NCI-H2171 (cell line): ENCODE measurements around the gene ORC1.
A peak's percentile ranks its signal among the peaks of the same experiment; 100 is the strongest.

Experiments
- DNase-seq: peaks from one replicate; lab custom pipeline; 2025; lab: John Stamatoyannopoulos, UW

ORC1 gene

DNA sequence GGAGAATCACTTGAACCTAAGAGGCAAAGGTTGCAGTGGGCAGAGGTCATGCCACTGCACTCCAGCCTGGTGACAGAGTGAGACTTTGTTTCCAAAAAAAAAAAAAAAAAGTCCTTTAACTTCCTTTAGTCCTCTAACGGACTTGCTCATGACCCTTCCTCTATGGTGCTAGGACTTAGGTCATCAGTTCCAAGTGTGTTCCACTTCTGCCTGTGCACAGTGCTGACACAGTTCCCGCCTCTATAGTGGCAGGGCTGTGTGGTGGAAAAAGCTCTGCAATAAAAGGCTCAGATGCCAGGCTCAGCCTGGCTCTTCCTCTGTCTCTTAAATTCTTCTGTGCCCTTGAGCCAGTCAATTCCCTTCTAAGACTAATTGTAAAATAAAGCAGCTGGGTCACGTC is 60.2 kb downstream of the ORC1 start:
- DNase-seq = no peak

DNA sequence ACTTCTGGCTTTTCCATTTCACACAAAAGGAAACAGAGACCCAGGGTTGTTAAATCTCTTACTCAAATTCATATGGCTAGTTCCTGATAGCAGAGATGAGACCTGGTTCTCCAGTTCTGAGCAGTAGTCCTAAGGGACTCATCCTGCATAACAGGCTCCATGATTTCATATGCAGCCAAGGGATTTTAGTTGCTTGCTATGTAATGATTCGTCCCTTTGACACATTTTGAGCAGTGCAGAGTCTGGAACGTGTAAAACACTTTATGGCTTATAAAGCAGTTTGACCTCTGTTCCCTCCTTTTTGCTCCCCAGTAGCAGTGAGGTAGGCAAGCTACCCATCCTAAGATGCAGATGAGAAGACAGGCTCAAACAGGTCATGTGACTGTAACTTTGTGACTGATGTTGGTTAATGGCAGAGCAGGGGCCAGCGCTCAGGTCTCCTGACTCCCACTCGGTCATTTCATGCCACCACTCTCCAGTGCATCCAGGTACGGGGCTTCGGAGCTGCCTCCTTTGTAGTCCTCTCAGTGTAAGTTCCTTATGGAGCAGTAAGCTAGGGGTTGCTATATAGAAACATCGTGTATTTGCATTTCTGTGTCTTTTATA is 62.5 kb downstream of the ORC1 start:
- DNase-seq = no peak

DNA sequence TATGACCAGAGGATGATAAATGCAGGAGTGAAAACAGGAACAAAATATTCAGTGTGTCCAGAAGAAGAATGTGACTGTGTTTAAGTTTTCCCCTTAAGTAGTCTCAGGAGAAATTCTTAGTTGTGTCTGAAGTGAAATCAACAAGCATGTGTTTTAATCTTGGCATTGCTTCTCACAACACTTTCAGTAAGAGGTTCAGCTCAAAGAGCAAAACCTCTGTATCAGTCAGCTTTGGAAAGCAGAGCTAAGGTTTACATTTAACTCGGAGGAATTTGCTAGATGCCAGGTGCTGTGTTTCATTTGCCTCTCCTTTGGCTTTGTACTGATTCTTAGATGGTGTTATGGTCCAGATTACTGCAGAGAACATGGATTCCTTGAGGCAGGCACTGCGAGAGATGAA is 66.8 kb downstream of the ORC1 start:
- DNase-seq = no peak

DNA sequence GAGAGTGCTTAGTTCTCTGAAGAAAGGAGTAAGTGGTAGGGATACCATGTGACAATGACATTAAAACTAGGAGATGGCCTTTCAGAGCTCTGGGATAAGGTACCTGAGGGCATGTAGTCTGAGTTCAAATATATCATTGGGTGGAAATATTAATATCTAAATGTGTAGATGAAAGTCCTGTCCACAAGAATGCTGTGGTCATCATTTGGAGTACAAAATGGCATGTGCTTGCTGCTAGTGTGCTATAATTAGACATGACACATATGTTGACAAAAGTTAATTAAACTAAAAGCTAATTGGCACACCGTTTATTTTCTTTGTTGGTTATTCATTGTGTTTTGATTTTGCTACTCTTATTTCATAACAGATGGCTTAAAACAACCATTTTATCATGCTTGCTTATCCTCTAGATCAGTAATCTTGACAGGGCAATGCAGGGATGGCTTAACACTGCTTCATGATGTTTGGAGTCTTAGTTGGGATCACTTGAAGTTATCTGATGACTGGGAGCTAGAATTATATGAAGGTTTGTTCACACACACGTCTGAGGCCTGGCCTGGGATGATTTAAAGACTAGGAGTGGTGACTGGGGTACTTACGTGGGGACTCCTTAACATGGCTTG is 69.2 kb downstream of the ORC1 start:
- no peak for DNase-seq

DNA sequence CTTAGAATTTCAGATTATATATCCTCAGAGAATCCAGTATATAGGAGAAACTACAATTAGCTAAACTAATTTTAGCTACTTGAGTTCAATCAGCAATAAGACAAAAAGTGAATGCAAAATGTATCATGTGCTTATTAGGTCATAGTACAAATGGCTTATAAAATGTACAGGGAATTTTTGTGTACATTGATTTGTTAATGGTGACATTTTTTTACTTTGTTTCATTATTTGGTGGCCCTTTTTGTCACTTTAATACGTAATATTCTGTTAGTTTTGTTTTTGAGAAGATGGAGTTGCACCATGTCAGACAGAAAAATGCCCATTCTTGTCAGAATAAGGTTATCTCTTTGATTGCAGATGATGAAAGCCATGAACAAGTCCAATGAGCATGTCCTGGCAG is 71.8 kb downstream of the ORC1 start:
- no peak for DNase-seq

DNA sequence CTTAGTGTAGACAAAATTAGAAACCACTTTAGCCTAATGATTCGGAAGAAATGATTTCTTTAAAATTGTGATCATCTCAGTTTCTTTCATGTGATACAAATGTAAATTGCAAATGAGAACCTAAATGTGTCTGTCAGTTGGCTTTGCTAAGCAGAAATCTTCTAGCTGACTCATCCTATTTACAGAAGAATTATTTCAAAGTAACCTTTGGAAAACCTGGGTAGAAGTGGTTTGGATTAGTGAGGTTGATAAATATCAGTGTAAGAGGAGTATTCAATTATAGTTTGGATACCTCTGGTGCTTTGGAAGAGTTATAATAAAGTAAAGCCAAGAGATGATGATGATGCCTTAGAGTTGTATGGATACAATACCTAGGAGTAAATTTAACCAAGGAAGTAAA is 75.6 kb downstream of the ORC1 start:
- no peak for DNase-seq

DNA sequence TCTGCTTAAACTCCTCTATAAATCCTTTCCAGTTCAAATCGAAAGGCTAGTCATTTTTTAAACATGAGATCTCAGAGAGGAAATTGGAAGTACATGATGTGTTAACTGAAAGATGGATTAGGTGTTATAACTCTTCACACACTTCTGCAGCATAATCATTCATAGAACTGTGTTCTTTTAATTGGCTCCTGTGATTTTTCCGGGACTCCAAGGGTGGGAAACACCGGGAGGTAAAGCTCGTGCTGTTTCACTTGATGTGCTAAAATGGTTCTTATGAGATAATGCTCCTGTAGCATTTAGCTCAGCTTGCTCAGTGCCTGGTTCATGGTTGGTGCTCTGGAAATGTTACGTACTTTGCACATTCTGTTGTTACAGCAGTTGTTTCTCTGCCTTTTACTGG is 78.4 kb downstream of the ORC1 start:
- DNase-seq = no peak

DNA sequence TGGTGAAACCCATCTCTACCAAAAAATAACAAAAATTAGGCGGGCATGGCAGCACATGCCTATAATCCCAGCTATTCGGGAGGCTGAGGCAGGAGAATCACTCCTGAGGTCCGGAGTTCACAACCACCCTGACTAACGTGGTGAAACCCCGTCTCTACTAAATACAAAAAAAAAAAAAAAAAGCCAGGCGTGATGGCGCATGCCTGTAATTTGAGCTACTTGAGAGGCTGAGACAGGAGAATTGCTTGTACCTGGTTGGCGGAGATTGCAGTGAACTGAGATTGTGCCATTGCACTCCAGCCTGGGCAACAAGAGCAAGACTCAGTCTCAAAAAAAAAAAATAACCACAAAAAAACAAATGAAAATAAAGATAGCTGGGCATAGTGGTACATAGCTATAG is 80.5 kb downstream of the ORC1 start:
- peak; percentile 77 for DNase-seq
